K562 (cell line): ENCODE measurements around the gene ACTN4. TPM values are rescaled to one million over a fixed set of nuclear protein-coding genes. Genes with fewer than 3 reads are reported as not detected.

Experiments
- polyA plus RNA-seq, 8 experiments: library from polyadenylated mRNA; depleted of rRNA in 4 of 8; stranded (reverse) in 5 of 8; unstranded in 3 of 8; fragments of >200 nt; fragmentation: Nextera tagmentation in 2 of 8; fragmentation: Illumina TruSeq in 1 of 8; extraction: Ambion mirVana in 2 of 8; extraction: Trizol in 1 of 8; gene quantifications; 2 replicates each; pipeline versions ENCODE4 v1.2.1 to v1.2.3, GENCODE V29; 2011 to 2014; ENCODE audit warnings: inconsistent platforms in 1 of 8, missing spikeins in 1 of 8
- total RNA-seq, 7 experiments: library from RNA; depleted of rRNA in 6 of 7; stranded (reverse); fragments of >200 nt in 6 of 7; fragmentation: Illumina TruSeq in 2 of 7; extraction: Trizol in 2 of 7; gene quantifications; 2 replicates each; pipeline versions ENCODE4 v1.2.1 to v1.2.3, GENCODE V29; 2011 to 2021; ENCODE audit warnings: low replicate concordance in 1 of 7
- TF ChIP-seq, protein P1 (sequence below), 2 experiments: fragments of 450-650 bp; formaldehyde crosslinking in 1 of 2; IDR thresholded peaks; 2 replicates each; pipeline versions ENCODE4 v1.4.0 to v1.6.1; 2014 to 2020; ENCODE audit warnings: mild to moderate bottlenecking in 2 of 2, borderline replicate concordance in 1 of 2, low read depth in 1 of 2

Gene ACTN4
- total and polyA plus RNA-seq, 9 of the 15 experiments (the other 6 are each of a cell fraction or from before 2014, with no cell fraction given): 3.1 to 385 (median 125) TPM

DNA sequence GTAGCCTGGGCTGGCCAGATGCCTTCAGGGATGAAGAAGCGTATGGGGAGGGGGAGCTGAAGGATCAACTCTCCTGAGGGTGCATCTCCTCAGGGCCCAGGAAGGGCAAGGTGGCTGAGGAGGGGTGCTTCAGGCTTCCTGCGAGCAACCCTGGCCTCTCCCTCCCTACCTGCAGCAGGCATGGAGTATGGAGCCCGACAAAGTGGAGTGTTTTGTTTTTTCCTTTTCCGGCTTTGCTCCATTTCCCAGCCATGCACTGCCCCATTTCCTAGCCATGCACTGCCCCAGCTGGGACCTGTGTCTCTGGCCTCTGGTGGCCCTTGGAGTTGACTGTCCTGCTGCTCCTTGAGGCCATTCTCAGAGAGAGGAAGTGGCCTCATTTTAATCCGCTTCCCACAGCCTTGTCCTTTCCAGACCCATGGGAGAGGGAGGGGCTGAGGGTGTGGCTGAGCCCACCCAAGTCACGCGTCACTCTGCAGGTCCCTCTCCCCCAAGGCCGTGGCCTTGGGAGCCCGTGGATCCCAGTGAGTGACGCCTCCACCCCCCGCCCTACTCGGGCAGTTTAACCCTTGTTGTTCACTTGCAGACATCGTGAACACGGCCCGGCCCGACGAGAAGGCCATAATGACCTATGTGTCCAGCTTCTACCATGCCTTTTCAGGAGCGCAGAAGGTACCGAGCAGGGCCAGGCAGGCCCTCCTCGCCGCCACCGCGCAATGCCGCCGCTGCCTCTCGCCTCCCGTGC is 62.4 kb downstream of the ACTN4 start (continued):
- TF ChIP-seq, protein P1, sequence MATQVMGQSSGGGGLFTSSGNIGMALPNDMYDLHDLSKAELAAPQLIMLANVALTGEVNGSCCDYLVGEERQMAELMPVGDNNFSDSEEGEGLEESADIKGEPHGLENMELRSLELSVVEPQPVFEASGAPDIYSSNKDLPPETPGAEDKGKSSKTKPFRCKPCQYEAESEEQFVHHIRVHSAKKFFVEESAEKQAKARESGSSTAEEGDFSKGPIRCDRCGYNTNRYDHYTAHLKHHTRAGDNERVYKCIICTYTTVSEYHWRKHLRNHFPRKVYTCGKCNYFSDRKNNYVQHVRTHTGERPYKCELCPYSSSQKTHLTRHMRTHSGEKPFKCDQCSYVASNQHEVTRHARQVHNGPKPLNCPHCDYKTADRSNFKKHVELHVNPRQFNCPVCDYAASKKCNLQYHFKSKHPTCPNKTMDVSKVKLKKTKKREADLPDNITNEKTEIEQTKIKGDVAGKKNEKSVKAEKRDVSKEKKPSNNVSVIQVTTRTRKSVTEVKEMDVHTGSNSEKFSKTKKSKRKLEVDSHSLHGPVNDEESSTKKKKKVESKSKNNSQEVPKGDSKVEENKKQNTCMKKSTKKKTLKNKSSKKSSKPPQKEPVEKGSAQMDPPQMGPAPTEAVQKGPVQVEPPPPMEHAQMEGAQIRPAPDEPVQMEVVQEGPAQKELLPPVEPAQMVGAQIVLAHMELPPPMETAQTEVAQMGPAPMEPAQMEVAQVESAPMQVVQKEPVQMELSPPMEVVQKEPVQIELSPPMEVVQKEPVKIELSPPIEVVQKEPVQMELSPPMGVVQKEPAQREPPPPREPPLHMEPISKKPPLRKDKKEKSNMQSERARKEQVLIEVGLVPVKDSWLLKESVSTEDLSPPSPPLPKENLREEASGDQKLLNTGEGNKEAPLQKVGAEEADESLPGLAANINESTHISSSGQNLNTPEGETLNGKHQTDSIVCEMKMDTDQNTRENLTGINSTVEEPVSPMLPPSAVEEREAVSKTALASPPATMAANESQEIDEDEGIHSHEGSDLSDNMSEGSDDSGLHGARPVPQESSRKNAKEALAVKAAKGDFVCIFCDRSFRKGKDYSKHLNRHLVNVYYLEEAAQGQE (IDR thresholded peaks at IDR 0.05; ENCODE audit: borderline replicate concordance): no peak
- TF ChIP-seq, protein P1 (CRISPR knock-in tag; IDR thresholded peaks at IDR 0.05; ENCODE audit: low read depth): no peak
